Left lung (tissue), 10 donors: ENCODE data around the gene KPNA2. TPM values are rescaled to one million over a fixed set of nuclear protein-coding genes. Genes with fewer than 3 reads are reported as not detected.
"Not testable (repeated sequence)": the region's sequence is repeated elsewhere in the genome, so short reads cannot be mapped to it uniquely, and the experiment has no call there.

ENCODE experiments used
- ATAC-seq: fragments of 200-7000 bp; cut with Tn5 transposase; one replicate; pipeline ENCODE4 v1.9.1; 2020; ENCODE audit warnings: moderate library complexity
- DNase-seq, 4 donors: peaks; one replicate each; pipeline ENCODE4 v3.0.0-alpha.2; 2013 to 2020
- H3K27ac ChIP-seq, 2 donors: fragments of 200-600 bp; sonication (generic) in 1 of 2; one replicate each; pipeline versions ENCODE4 v1.5.0 to v1.8.0; 2020 to 2021
- H3K27me3 ChIP-seq, 2 donors: fragments of 200-600 bp; sonication (generic) in 1 of 2; one replicate each; pipeline versions ENCODE4 v1.5.0 to v1.8.0; 2020 to 2021
- H3K36me3 ChIP-seq, 2 donors: fragments of 200-600 bp; sonication (generic) in 1 of 2; one replicate each; pipeline versions ENCODE4 v1.5.0 to v1.8.0; 2020 to 2021
- H3K4me1 ChIP-seq, 2 donors: fragments of 200-600 bp; one replicate each; pipeline ENCODE4 v1.8.0; 2021
- H3K4me3 ChIP-seq, 2 donors: fragments of 200-600 bp; sonication (generic) in 1 of 2; one replicate each; pipeline versions ENCODE4 v1.5.0 to v1.8.0; 2020 to 2021; ENCODE audit warnings: mild to moderate bottlenecking in 1 of 2
- H3K9me3 ChIP-seq, 2 donors: fragments of 200-600 bp; sonication (generic) in 1 of 2; one replicate each; pipeline versions ENCODE4 v1.5.0 to v1.8.0; 2020 to 2021
- CTCF ChIP-seq, 2 donors: fragments of 200-600 bp; sonication (generic) in 1 of 2; IDR thresholded peaks; one replicate each; pipeline versions ENCODE4 v1.5.0 to v1.8.0; 2021; ENCODE audit warnings: antibody characterized with exemption in 2 of 2
- intact Hi-C, 2 donors: fragments of 100-400 bp; cut with DNase I; formaldehyde crosslinking; loops; one replicate each; pipeline versions ENCODE4 v1.11.2 to v1.14.2; 2022
- polyA plus RNA-seq, 6 donors: library from polyadenylated mRNA; unstranded; fragments of 120-200 nt; gene quantifications; one replicate each; pipeline ENCODE4 v1.2.1, GENCODE V29; 2013; ENCODE audit not compliant: insufficient read length in 6 of 6
- total RNA-seq, 2 donors: library from RNA; stranded (reverse); fragmentation: NEBNext Ultra II Directional; extraction: Animal tissue kit (Norgen Biotek cat#: 25700); gene quantifications; one replicate each; pipeline ENCODE4 v1.2.1, GENCODE V29; 2021
- donor health status: DM: no; HTN: yes; CAD: no.
- donor health status: DM: no; HTN: no; CAD: no.

Gene KPNA2
- total and polyA plus RNA-seq, 8 donors: 41.1 to 151 (median 72.3) TPM

GRCh38 chr17:68053231-68054013 lies 17.9 kb downstream of the KPNA2 start:
- TF ChIP-seq CTCF (IDR thresholded peaks at IDR 0.05): no peak
- peak in 1 of 4 donors; percentile 26 for DNase-seq
- no peaks in the 10 kb centered on the region for H3K9me3 ChIP-seq
- H3K4me3 ChIP-seq: no peak overlapping the region
- no peaks in the 10 kb centered on the region for H3K36me3 ChIP-seq
- peak; percentile 39 for ATAC-seq
- peaks cover 11 to 20% of the 10 kb centered on the region in 2 donors for H3K4me1 ChIP-seq
- H3K27me3 ChIP-seq: no peaks in the 10 kb centered on the region
- H3K27ac ChIP-seq: peak overlapping the region; percentile 69 to 74
- intact Hi-C loops: no loop called here

GRCh38 chr17:68054296-68054900 lies 18.9 kb downstream of the KPNA2 start:
- Histone ChIP-seq H3K27ac (peak overlapping the region; percentile 69 to 74), H3K36me3 (no peaks in the 10 kb centered on the region), H3K27me3 (no peaks in the 10 kb centered on the region), H3K9me3 (no peaks in the 10 kb centered on the region), H3K4me3 (no peak overlapping the region), H3K4me1 (peaks cover 11 to 20% of the 10 kb centered on the region in 2 donors)
- ATAC-seq (peak; percentile 78), DNase-seq (peak in 3 of 4 donors; percentile 46 to 63 (median 47))
- intact Hi-C loops: no loop called here
- TF ChIP-seq CTCF (IDR thresholded peaks at IDR 0.05): no peak

GRCh38 chr17:68057531-68057952 lies 22.0 kb downstream of the KPNA2 start:
- Histone ChIP-seq H3K27me3 (no peaks in the 10 kb centered on the region), H3K36me3 (no peaks in the 10 kb centered on the region), H3K4me1 (peaks cover 11 to 20% of the 10 kb centered on the region in 2 donors), H3K9me3 (no peaks in the 10 kb centered on the region), H3K4me3 (no peak overlapping the region), H3K27ac (no peak overlapping the region)
- DNase-seq (no peak), ATAC-seq (peak; percentile 63)
- intact Hi-C loops: no loop called here
- TF ChIP-seq CTCF (IDR thresholded peaks at IDR 0.05): peak; percentile 35 to 50

GRCh38 chr17:68060336-68060735 lies 24.8 kb downstream of the KPNA2 start:
- no peak for TF ChIP-seq CTCF (IDR thresholded peaks at IDR 0.05)
- H3K4me1 ChIP-seq: no peaks in the 10 kb centered on the region
- H3K27me3 ChIP-seq: no peaks in the 10 kb centered on the region
- ATAC-seq: no peak
- intact Hi-C loops: no loop called here
- no peak for DNase-seq
- no peaks in the 10 kb centered on the region for H3K9me3 ChIP-seq
- no peak overlapping the region for H3K27ac ChIP-seq
- H3K36me3 ChIP-seq: no peaks in the 10 kb centered on the region
- no peak overlapping the region for H3K4me3 ChIP-seq

- H3K27me3 ChIP-seq: no peaks in the 10 kb centered on the region
- no peaks in the 10 kb centered on the region for H3K9me3 ChIP-seq
- no peaks in the 10 kb centered on the region for H3K4me1 ChIP-seq
- intact Hi-C loops: no loop called here
- no peaks in the 10 kb centered on the region for H3K36me3 ChIP-seq
- ATAC-seq: peak; percentile 65
- TF ChIP-seq CTCF (IDR thresholded peaks at IDR 0.05): no peak
- no peak for DNase-seq
- no peak overlapping the region for H3K27ac ChIP-seq
- H3K4me3 ChIP-seq: no peak overlapping the region
These were observed 26.2 kb downstream of the KPNA2 start for GRCh38 chr17:68061512-68062313.

- DNase-seq: peak in 1 of 4 donors; percentile 33
- H3K4me3 ChIP-seq, H3K9me3 ChIP-seq, H3K27me3 ChIP-seq, H3K4me1 ChIP-seq, ATAC-seq, H3K36me3 ChIP-seq, H3K27ac ChIP-seq, intact Hi-C loops: not testable (repeated sequence)
These were observed 29.8 kb downstream of the KPNA2 start for GRCh38 chr17:68065366-68065765.

- ATAC-seq, intact Hi-C loops, H3K27ac ChIP-seq, DNase-seq, H3K4me1 ChIP-seq, H3K27me3 ChIP-seq, H3K4me3 ChIP-seq, H3K36me3 ChIP-seq, H3K9me3 ChIP-seq: not testable (repeated sequence)
These were observed 33.0 kb downstream of the KPNA2 start for GRCh38 chr17:68068512-68068911.
